Measurements from ENCODE around the gene TM9SF1. TPM values are rescaled to one million over a fixed set of nuclear protein-coding genes. Genes with fewer than 3 reads are reported as not detected.
A peak's percentile ranks its signal among the peaks of the same experiment; 100 is the strongest.

TM9SF1 gene
- total and polyA plus RNA-seq, 10 of the 15 experiments (the other 5 are each of a cell fraction or from before 2014, with no cell fraction given) = 7.2 to 39.2 (median 17.6) TPM

DNA sequence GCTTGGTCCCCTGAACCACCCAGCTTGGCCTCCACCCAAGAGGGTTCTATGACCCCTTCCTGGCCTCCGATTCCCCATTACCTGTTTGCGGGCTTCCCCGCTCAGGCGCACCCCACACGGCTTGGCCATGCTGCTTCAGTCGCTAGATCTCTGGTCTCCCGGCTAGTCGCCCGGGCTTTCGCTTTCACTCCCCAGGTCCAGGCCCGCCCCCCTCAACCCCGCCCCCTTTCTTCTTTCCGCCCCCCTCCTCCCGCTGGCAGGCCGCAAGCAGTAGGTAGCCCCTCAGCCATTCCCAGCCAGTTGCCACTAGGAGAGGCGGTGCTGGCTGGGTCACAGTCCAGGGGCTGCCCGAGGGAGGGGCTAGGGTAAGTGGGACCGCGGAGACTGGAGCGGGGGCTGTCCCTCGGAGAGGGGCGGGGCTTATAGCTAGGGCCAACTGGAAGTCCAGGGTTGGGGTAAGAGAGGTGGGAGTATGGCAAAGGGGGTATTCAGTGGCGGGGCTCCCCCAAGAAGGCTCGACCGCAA is 48.7 kb downstream of the TM9SF1 start, which contains the start of gene PSME2 (continued):
- TF ChIP-seq, protein P1, sequence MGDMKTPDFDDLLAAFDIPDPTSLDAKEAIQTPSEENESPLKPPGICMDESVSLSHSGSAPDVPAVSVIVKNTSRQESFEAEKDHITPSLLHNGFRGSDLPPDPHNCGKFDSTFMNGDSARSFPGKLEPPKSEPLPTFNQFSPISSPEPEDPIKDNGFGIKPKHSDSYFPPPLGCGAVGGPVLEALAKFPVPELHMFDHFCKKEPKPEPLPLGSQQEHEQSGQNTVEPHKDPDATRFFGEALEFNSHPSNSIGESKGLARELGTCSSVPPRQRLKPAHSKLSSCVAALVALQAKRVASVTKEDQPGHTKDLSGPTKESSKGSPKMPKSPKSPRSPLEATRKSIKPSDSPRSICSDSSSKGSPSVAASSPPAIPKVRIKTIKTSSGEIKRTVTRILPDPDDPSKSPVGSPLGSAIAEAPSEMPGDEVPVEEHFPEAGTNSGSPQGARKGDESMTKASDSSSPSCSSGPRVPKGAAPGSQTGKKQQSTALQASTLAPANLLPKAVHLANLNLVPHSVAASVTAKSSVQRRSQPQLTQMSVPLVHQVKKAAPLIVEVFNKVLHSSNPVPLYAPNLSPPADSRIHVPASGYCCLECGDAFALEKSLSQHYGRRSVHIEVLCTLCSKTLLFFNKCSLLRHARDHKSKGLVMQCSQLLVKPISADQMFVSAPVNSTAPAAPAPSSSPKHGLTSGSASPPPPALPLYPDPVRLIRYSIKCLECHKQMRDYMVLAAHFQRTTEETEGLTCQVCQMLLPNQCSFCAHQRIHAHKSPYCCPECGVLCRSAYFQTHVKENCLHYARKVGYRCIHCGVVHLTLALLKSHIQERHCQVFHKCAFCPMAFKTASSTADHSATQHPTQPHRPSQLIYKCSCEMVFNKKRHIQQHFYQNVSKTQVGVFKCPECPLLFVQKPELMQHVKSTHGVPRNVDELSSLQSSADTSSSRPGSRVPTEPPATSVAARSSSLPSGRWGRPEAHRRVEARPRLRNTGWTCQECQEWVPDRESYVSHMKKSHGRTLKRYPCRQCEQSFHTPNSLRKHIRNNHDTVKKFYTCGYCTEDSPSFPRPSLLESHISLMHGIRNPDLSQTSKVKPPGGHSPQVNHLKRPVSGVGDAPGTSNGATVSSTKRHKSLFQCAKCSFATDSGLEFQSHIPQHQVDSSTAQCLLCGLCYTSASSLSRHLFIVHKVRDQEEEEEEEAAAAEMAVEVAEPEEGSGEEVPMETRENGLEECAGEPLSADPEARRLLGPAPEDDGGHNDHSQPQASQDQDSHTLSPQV (IDR thresholded peaks at IDR 0.05) = no peak
- no peak for TF ChIP-seq STAT3 (IDR thresholded peaks at IDR 0.05; ENCODE audit: low read depth, low read length)
- TF ChIP-seq, protein P2, sequence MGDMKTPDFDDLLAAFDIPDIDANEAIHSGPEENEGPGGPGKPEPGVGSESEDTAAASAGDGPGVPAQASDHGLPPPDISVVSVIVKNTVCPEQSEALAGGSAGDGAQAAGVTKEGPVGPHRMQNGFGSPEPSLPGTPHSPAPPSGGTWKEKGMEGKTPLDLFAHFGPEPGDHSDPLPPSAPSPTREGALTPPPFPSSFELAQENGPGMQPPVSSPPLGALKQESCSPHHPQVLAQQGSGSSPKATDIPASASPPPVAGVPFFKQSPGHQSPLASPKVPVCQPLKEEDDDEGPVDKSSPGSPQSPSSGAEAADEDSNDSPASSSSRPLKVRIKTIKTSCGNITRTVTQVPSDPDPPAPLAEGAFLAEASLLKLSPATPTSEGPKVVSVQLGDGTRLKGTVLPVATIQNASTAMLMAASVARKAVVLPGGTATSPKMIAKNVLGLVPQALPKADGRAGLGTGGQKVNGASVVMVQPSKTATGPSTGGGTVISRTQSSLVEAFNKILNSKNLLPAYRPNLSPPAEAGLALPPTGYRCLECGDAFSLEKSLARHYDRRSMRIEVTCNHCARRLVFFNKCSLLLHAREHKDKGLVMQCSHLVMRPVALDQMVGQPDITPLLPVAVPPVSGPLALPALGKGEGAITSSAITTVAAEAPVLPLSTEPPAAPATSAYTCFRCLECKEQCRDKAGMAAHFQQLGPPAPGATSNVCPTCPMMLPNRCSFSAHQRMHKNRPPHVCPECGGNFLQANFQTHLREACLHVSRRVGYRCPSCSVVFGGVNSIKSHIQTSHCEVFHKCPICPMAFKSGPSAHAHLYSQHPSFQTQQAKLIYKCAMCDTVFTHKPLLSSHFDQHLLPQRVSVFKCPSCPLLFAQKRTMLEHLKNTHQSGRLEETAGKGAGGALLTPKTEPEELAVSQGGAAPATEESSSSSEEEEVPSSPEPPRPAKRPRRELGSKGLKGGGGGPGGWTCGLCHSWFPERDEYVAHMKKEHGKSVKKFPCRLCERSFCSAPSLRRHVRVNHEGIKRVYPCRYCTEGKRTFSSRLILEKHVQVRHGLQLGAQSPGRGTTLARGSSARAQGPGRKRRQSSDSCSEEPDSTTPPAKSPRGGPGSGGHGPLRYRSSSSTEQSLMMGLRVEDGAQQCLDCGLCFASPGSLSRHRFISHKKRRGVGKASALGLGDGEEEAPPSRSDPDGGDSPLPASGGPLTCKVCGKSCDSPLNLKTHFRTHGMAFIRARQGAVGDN (IDR thresholded peaks at IDR 0.05) = peak; percentile 27; the same call in 1 of the 2 replicates
- peak in 1 of 2 experiments; percentile 5; a peak in 1 of 3 replicates for TF ChIP-seq EGR1 (IDR thresholded peaks at IDR 0.05; ENCODE audit: borderline replicate concordance in 1 of 2, low read depth in 2 of 2, low read length in 2 of 2)
- TF ChIP-seq RUNX3 (IDR thresholded peaks at IDR 0.05; ENCODE audit: low read length) = peak; percentile 62; the same call in 1 of the 2 replicates
- no peak for TF ChIP-seq SMC3 (IDR thresholded peaks at IDR 0.05; ENCODE audit: borderline replicate concordance, low read length)
- TF ChIP-seq, protein P3, sequence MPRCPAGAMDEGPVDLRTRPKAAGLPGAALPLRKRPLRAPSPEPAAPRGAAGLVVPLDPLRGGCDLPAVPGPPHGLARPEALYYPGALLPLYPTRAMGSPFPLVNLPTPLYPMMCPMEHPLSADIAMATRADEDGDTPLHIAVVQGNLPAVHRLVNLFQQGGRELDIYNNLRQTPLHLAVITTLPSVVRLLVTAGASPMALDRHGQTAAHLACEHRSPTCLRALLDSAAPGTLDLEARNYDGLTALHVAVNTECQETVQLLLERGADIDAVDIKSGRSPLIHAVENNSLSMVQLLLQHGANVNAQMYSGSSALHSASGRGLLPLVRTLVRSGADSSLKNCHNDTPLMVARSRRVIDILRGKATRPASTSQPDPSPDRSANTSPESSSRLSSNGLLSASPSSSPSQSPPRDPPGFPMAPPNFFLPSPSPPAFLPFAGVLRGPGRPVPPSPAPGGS (IDR thresholded peaks at IDR 0.05; ENCODE audit: borderline replicate concordance, insufficient read depth, low read depth, low read length, poor library complexity, severe bottlenecking) = no peak
- TF ChIP-seq SMARCA5 (IDR thresholded peaks at IDR 0.05) = peak; percentile 73; the same call in 1 of the 2 replicates
- peak; percentile 21; the same call in 1 of the 2 replicates for TF ChIP-seq SMAD5 (IDR thresholded peaks at IDR 0.05; ENCODE audit: low read depth)
- TF ChIP-seq NFYB (IDR thresholded peaks at IDR 0.05; ENCODE audit: insufficient read depth, low read depth, low read length) = peak; percentile 55; the same call in 1 of the 2 replicates

Measured in GM12878 (cell line).